HG03280 (cell line): ENCODE results near the gene GDPD2.
"Not testable (repeated sequence)": the region's sequence is repeated elsewhere in the genome, so short reads cannot be mapped to it uniquely, and the experiment has no call there.

Experiments used
- ATAC-seq: cut with Tn5 transposase; IDR thresholded peaks from one replicate; pipeline ENCODE4 v1.9.1; 2021; ENCODE audit warnings: mild to moderate bottlenecking, moderate library complexity; ENCODE audit not compliant: unreplicated experiment

GDPD2 gene

GRCh38 chrX:70422851-70423341, at the start of gene GDPD2:
GDPD2 (plus strand) TSS chrX:70423314; CDS start chrX:70424985, 1,671 bp downstream.
- no peak for ATAC-seq

- ATAC-seq: no peak
These were observed 36.9 kb upstream of the GDPD2 start for GRCh38 chrX:70386235-70386634.

- no peak for ATAC-seq
These were observed 24.2 kb upstream of the GDPD2 start for GRCh38 chrX:70398899-70399298.

- not testable (repeated sequence) for ATAC-seq
These were observed 22.9 kb upstream of the GDPD2 start for GRCh38 chrX:70400181-70400580.

- no peak for ATAC-seq
These were observed 20.4 kb upstream of the GDPD2 start for GRCh38 chrX:70402721-70403120.

- ATAC-seq: no peak
These were observed 18.1 kb upstream of the GDPD2 start for GRCh38 chrX:70405003-70405402.

GRCh38 chrX:70410921-70411320, 12.2 kb upstream of the GDPD2 start:
- ATAC-seq: no peak

GRCh38 chrX:70411475-70411874, 11.6 kb upstream of the GDPD2 start:
- ATAC-seq: no peak

GRCh38 chrX:70421618-70422017, 1.5 kb upstream of the GDPD2 start:
- no peak for ATAC-seq

- ATAC-seq: no peak
These were observed 992 bp downstream of the GDPD2 start for GRCh38 chrX:70423936-70424675.

- ATAC-seq: no peak
These were observed 1.7 kb downstream of the GDPD2 start for GRCh38 chrX:70424801-70425200.

- ATAC-seq: no peak
These were observed 3.5 kb downstream of the GDPD2 start for GRCh38 chrX:70426286-70427278.

- no peak for ATAC-seq
These were observed 4.3 kb downstream of the GDPD2 start for GRCh38 chrX:70427365-70427764.

GRCh38 chrX:70429759-70430158, 6.6 kb downstream of the GDPD2 start:
- no peak for ATAC-seq

- ATAC-seq: no peak
These were observed 10.1 kb downstream of the GDPD2 start for GRCh38 chrX:70432936-70433847.

GRCh38 chrX:70433848-70434351, 10.8 kb downstream of the GDPD2 start:
- ATAC-seq: peak; percentile 78

- peak; percentile 38 for ATAC-seq
These were observed 11.3 kb downstream of the GDPD2 start for GRCh38 chrX:70434352-70434866.

- ATAC-seq: no peak
These were observed 11.9 kb downstream of the GDPD2 start for GRCh38 chrX:70434914-70435586.

GRCh38 chrX:70436343-70436742, 13.2 kb downstream of the GDPD2 start:
- ATAC-seq: no peak

- no peak for ATAC-seq
These were observed 13.9 kb downstream of the GDPD2 start for GRCh38 chrX:70437011-70437410.
